ENCODE results near the gene SIX6. TPM values are rescaled to one million over a fixed set of nuclear protein-coding genes. Genes with fewer than 3 reads are reported as not detected.

The SIX6 gene
- total RNA-seq = 0.69 TPM

GRCh38 chr14:60508707-60509437 lies at the start of gene SIX6:
Gene SIX6 (plus strand): TSS chr14:60509146. CDS start chr14:60509399, 253 bp downstream.

GRCh38 chr14:60485598-60486251 lies 23.2 kb upstream of the SIX6 start, which contains the start of gene C14orf39:
Gene C14orf39 (minus strand): TSS chr14:60486063. CDS start chr14:60485078, 985 bp downstream.

Small RNA genes within 50 kb of the gene (small RNA-seq; reads per million reads assigned to genes)
- gene AL049874.4 = not detected

Other genes starting within 250 kb of the SIX6 start
- gene C14orf39, start 23.1 kb upstream of the SIX6 start, total RNA-seq = 0.92 TPM
- gene SIX1, start 140.3 kb downstream of the SIX6 start, total RNA-seq = 0.46 TPM
- gene SIX4, start 215.2 kb downstream of the SIX6 start, total RNA-seq = 0.92 TPM
- gene MNAT1, start 225.6 kb downstream of the SIX6 start, total RNA-seq = 93.0 TPM

Measured in diencephalon (tissue), 1 donor.